Keratinocyte (primary cell): ENCODE results near the gene KMT2C. TPM values are rescaled to one million over a fixed set of nuclear protein-coding genes. Genes with fewer than 3 reads are reported as not detected.

Experiments used
- DNase-seq: peaks from one replicate; pipeline ENCODE4 v3.0.0-alpha.2; 2011; ENCODE audit warnings: low read depth, missing footprints, low spot score
- FAIRE-seq: peaks from 2 replicates; lab custom pipeline; 2011; peaks lifted over from hg19 to GRCh38; lab: Jason Lieb, UNC
- H2AFZ ChIP-seq: 2 replicates; pipeline ENCODE4 v1.6.0; 2012; ENCODE audit warnings: low read length, control low read depth, inconsistent platforms; ENCODE audit not compliant: control insufficient read depth
- H3K27ac ChIP-seq: 2 replicates; pipeline ENCODE4 v1.5.1; 2011; ENCODE audit warnings: low read length; ENCODE audit not compliant: control insufficient read depth, insufficient read depth
- H3K27me3 ChIP-seq: 3 replicates; pipeline ENCODE4 v1.6.0; 2011; ENCODE audit warnings: low read length; ENCODE audit not compliant: control insufficient read depth, insufficient read depth; ENCODE audit errors: extremely low read depth
- H3K36me3 ChIP-seq, 2 experiments: 2 replicates in 1 of 2; 3 replicates in 1 of 2; pipeline ENCODE4 v1.5.1; 2011; ENCODE audit warnings: low read length in 2 of 2, mild to moderate bottlenecking in 1 of 2; ENCODE audit not compliant: control insufficient read depth in 2 of 2, insufficient read depth in 2 of 2; ENCODE audit errors: extremely low read depth in 1 of 2
- H3K4me1 ChIP-seq: 3 replicates; pipeline ENCODE4 v1.5.1; 2011; ENCODE audit warnings: low read length; ENCODE audit not compliant: control insufficient read depth, insufficient read depth; ENCODE audit errors: extremely low read depth
- H3K4me2 ChIP-seq: 3 replicates; pipeline ENCODE4 v1.6.0; 2011; ENCODE audit warnings: low read depth, low read length; ENCODE audit not compliant: control insufficient read depth, insufficient read depth; ENCODE audit errors: extremely low read depth
- H3K4me3 ChIP-seq, 3 experiments: fragments of 200-600 bp in 1 of 3; sonication (generic) in 1 of 3; 2 replicates in 2 of 3; 3 replicates in 1 of 3; pipeline ENCODE4 v1.5.1; 2011 to 2016; ENCODE audit warnings: low read length in 3 of 3, mild to moderate bottlenecking in 3 of 3, control low read depth in 2 of 3, inconsistent platforms in 1 of 3, low read depth in 1 of 3, mixed read lengths in 1 of 3, mixed run types in 1 of 3, moderate library complexity in 1 of 3; ENCODE audit not compliant: control insufficient read depth in 2 of 3, insufficient read depth in 2 of 3; ENCODE audit errors: extremely low read depth in 1 of 3
- H3K79me2 ChIP-seq: 2 replicates; pipeline ENCODE4 v1.6.0; 2012; ENCODE audit warnings: low read length; ENCODE audit not compliant: control insufficient read depth, insufficient read depth
- H3K9ac ChIP-seq: 3 replicates; pipeline ENCODE4 v1.6.0; 2011; ENCODE audit warnings: low read length; ENCODE audit not compliant: control insufficient read depth, insufficient read depth; ENCODE audit errors: extremely low read depth
- H3K9me1 ChIP-seq: 3 replicates; pipeline ENCODE4 v1.6.0; 2011; ENCODE audit warnings: low read length; ENCODE audit not compliant: control insufficient read depth, insufficient read depth; ENCODE audit errors: extremely low read depth
- H3K9me3 ChIP-seq: 2 replicates; pipeline ENCODE4 v1.5.1; 2012; ENCODE audit warnings: low read depth, low read length; ENCODE audit not compliant: control insufficient read depth
- H4K20me1 ChIP-seq: 3 replicates; pipeline ENCODE4 v1.6.0; 2011; ENCODE audit warnings: low read length; ENCODE audit not compliant: control insufficient read depth, insufficient read depth; ENCODE audit errors: extremely low read depth
- CTCF ChIP-seq, 3 experiments: IDR thresholded peaks in 1 of 3; conservative IDR thresholded peaks in 1 of 3; optimal IDR thresholded peaks in 1 of 3; 2 replicates in 2 of 3; 3 replicates in 1 of 3; pipeline versions ENCODE3 to v1.5.1; 2011; ENCODE audit warnings: low read length in 3 of 3, mild to moderate bottlenecking in 3 of 3, moderate library complexity in 2 of 3, control low read depth in 1 of 3, inconsistent platforms in 1 of 3; ENCODE audit not compliant: insufficient read depth in 2 of 3; ENCODE audit errors: extremely low read depth in 1 of 3
- EZH2 ChIP-seq: IDR thresholded peaks from one replicate; pipeline ENCODE4 v1.6.1; 2012; ENCODE audit warnings: inconsistent platforms, mild to moderate bottlenecking, low read length, moderate library complexity
- dilution Hi-C: fragments of 300-500 bp; cut with MboI; formaldehyde crosslinking; loops from one replicate; pipeline ENCODE4 v1.7.0; 2020; ENCODE audit warnings: low sequenced_read_pairs; ENCODE audit not compliant: extremely low pct_ligation_motif_present
- polyA plus RNA-seq, 5 experiments: library from polyadenylated mRNA; depleted of rRNA in 3 of 5; stranded (reverse) in 3 of 5; stranded (forward) in 1 of 5; unstranded in 1 of 5; fragments of >200 nt; gene quantifications; 1 replicate in 1 of 5; 2 replicates in 3 of 5; 3 replicates in 1 of 5; pipeline versions ENCODE4 v1.2.1 to v1.2.3, GENCODE V29; 2011 to 2012; ENCODE audit warnings: missing spikeins in 2 of 5, low read depth in 1 of 5, low replicate concordance in 1 of 5

The KMT2C gene
- polyA plus RNA-seq, 1 donor (not counting 4 experiments of a cell fraction or from before 2014, with no cell fraction given): 8.5 TPM

DNA sequence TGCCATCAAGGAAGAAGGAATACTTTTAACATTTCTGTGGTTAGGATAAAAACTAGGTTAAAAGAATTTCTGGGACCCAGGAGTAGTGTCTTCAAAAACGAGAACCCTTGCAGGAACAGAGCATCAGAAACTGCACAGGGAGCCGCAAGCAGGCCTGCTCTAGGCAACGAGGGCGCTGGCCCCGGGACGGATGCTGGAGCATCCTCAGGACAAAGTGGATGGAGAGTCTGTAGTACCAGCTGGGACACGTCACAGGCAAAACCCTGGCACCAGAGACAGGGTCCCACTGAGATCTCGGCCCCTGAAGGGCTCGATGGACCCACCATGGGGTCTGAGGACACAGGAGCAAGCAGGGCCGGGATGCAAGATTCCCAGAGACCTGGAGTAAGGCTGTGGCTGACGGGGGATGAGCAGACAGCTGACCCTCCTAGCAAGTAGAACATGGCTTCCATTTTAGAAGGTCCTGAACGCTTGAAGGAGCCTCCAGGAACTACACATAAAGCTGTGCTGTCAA is 303.8 kb downstream of the KMT2C start:
- Histone ChIP-seq H2AFZ (no peak overlapping the region), H3K4me3 (no peak overlapping the region), H3K79me2 (no peaks in the 10 kb centered on the region), H3K4me2 (no peak overlapping the region), H3K9me1 (no peaks in the 10 kb centered on the region), H3K9me3 (no peaks in the 10 kb centered on the region), H3K36me3 (peaks cover 2 to 27% of the 10 kb centered on the region in 2 experiments), H3K27ac (no peak overlapping the region), H3K4me1 (no peaks in the 10 kb centered on the region), H4K20me1 (no peaks in the 10 kb centered on the region), H3K9ac (no peak overlapping the region), H3K27me3 (no peaks in the 10 kb centered on the region)
- no peak for FAIRE-seq
- dilution Hi-C loops: no loop called here
- TF ChIP-seq CTCF (optimal IDR thresholded peaks at IDR 0.05 in 1 of 3, IDR thresholded peaks at IDR 0.05 in 1 of 3, conservative IDR thresholded peaks at IDR 0.05 in 1 of 3; ENCODE audit: extremely low read depth in 1 of 3, insufficient read depth in 2 of 3, low read length in 3 of 3): no peak
- no peak for TF ChIP-seq EZH2
- DNase-seq: no peak

GRCh38 chr7:152130658-152131590 is 304.9 kb downstream of the KMT2C start:
- no peaks in the 10 kb centered on the region for H4K20me1 ChIP-seq
- H3K9me3 ChIP-seq: no peaks in the 10 kb centered on the region
- H3K4me2 ChIP-seq: no peak overlapping the region
- no peak overlapping the region for H3K27ac ChIP-seq
- H3K79me2 ChIP-seq: no peaks in the 10 kb centered on the region
- no peak overlapping the region for H3K9ac ChIP-seq
- no peaks in the 10 kb centered on the region for H3K27me3 ChIP-seq
- TF ChIP-seq EZH2 (no peak), CTCF (optimal IDR thresholded peaks at IDR 0.05 in 1 of 3, IDR thresholded peaks at IDR 0.05 in 1 of 3, conservative IDR thresholded peaks at IDR 0.05 in 1 of 3; ENCODE audit: extremely low read depth in 1 of 3, insufficient read depth in 2 of 3, low read length in 3 of 3) (no peak)
- H3K9me1 ChIP-seq: no peaks in the 10 kb centered on the region
- no peak overlapping the region for H3K4me3 ChIP-seq
- H2AFZ ChIP-seq: no peak overlapping the region
- DNase-seq (no peak), FAIRE-seq (no peak)
- peaks cover 2 to 28% of the 10 kb centered on the region in 2 experiments for H3K36me3 ChIP-seq
- dilution Hi-C loops: no loop called here
- no peaks in the 10 kb centered on the region for H3K4me1 ChIP-seq
